Measurements from ENCODE around the gene ADGRA3. TPM values are rescaled to one million over a fixed set of nuclear protein-coding genes. Genes with fewer than 3 reads are reported as not detected.

The ADGRA3 gene
- polyA plus RNA-seq, 1 donor from 2014 or later = 40.5 TPM

DNA sequence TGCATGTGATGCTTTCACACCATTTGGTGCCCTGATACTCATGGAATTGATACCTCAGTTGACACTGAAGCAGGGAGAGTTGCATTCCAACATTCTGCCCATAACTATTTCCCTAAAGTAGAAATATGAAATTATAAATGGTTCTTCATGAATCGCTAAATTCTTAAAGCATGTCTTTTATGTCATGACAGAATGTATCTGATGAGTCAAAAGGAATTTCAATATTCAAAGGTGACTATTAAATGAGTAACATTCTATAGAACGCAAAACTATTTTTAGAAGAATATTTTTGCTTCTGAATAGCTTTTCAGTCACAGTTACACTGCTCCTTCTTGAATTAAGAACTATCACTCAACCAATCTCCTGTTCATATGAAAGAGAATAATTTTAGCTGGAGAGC is 152.8 kb downstream of the ADGRA3 start:
- Histone ChIP-seq H3K27ac (ENCODE audit: low read length) (no peak overlapping the region), H3K9me2 (ENCODE audit: insufficient read depth, low read length) (no peaks in the 10 kb centered on the region), H3K9ac (ENCODE audit: low read length) (no peak overlapping the region), H4K20me1 (ENCODE audit: insufficient read depth) (no peaks in the 10 kb centered on the region), H3K4me3 (ENCODE audit: low read length) (no peak overlapping the region), H3F3A (ENCODE audit: insufficient read depth, low read length, poor library complexity, severe bottlenecking) (no peaks in the 10 kb centered on the region), H3K79me2 (replicated peaks; ENCODE audit: insufficient read depth, low read length) (no peaks in the 10 kb centered on the region), H3K36me3 (ENCODE audit: insufficient read depth, low read length) (no peaks in the 10 kb centered on the region), H3K4me2 (ENCODE audit: low read length) (no peak overlapping the region), H3K27me3 (ENCODE audit: insufficient read depth, low read depth, low read length) (no peaks in the 10 kb centered on the region), H2AFZ (ENCODE audit: low read depth, low read length) (no peak overlapping the region), H3K9me3 (ENCODE audit: low read length) (no peaks in the 10 kb centered on the region)
- TF ChIP-seq, protein P1, sequence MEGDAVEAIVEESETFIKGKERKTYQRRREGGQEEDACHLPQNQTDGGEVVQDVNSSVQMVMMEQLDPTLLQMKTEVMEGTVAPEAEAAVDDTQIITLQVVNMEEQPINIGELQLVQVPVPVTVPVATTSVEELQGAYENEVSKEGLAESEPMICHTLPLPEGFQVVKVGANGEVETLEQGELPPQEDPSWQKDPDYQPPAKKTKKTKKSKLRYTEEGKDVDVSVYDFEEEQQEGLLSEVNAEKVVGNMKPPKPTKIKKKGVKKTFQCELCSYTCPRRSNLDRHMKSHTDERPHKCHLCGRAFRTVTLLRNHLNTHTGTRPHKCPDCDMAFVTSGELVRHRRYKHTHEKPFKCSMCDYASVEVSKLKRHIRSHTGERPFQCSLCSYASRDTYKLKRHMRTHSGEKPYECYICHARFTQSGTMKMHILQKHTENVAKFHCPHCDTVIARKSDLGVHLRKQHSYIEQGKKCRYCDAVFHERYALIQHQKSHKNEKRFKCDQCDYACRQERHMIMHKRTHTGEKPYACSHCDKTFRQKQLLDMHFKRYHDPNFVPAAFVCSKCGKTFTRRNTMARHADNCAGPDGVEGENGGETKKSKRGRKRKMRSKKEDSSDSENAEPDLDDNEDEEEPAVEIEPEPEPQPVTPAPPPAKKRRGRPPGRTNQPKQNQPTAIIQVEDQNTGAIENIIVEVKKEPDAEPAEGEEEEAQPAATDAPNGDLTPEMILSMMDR (IDR thresholded peaks at IDR 0.05; ENCODE audit: poor library complexity, severe bottlenecking) = no peak
- TF ChIP-seq, protein P2, sequence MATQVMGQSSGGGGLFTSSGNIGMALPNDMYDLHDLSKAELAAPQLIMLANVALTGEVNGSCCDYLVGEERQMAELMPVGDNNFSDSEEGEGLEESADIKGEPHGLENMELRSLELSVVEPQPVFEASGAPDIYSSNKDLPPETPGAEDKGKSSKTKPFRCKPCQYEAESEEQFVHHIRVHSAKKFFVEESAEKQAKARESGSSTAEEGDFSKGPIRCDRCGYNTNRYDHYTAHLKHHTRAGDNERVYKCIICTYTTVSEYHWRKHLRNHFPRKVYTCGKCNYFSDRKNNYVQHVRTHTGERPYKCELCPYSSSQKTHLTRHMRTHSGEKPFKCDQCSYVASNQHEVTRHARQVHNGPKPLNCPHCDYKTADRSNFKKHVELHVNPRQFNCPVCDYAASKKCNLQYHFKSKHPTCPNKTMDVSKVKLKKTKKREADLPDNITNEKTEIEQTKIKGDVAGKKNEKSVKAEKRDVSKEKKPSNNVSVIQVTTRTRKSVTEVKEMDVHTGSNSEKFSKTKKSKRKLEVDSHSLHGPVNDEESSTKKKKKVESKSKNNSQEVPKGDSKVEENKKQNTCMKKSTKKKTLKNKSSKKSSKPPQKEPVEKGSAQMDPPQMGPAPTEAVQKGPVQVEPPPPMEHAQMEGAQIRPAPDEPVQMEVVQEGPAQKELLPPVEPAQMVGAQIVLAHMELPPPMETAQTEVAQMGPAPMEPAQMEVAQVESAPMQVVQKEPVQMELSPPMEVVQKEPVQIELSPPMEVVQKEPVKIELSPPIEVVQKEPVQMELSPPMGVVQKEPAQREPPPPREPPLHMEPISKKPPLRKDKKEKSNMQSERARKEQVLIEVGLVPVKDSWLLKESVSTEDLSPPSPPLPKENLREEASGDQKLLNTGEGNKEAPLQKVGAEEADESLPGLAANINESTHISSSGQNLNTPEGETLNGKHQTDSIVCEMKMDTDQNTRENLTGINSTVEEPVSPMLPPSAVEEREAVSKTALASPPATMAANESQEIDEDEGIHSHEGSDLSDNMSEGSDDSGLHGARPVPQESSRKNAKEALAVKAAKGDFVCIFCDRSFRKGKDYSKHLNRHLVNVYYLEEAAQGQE (IDR thresholded peaks at IDR 0.05; ENCODE audit: borderline replicate concordance) = no peak
- TF ChIP-seq RAD21 (conservative IDR thresholded peaks at IDR 0.05) (no peak), EZH2 (IDR thresholded peaks at IDR 0.05; ENCODE audit: borderline replicate concordance, insufficient read depth, low read length, poor library complexity, severe bottlenecking) (no peak), POLR2AphosphoS5 (IDR thresholded peaks at IDR 0.05) (no peak), MXI1 (conservative IDR thresholded peaks at IDR 0.05; ENCODE audit: poor library complexity, severe bottlenecking) (no peak), TAF1 (IDR thresholded peaks at IDR 0.05; ENCODE audit: low read depth) (no peak), EP300 (conservative IDR thresholded peaks at IDR 0.05; ENCODE audit: poor library complexity, severe bottlenecking) (no peak), SMC3 (conservative IDR thresholded peaks at IDR 0.05; ENCODE audit: poor library complexity) (no peak)

DNA sequence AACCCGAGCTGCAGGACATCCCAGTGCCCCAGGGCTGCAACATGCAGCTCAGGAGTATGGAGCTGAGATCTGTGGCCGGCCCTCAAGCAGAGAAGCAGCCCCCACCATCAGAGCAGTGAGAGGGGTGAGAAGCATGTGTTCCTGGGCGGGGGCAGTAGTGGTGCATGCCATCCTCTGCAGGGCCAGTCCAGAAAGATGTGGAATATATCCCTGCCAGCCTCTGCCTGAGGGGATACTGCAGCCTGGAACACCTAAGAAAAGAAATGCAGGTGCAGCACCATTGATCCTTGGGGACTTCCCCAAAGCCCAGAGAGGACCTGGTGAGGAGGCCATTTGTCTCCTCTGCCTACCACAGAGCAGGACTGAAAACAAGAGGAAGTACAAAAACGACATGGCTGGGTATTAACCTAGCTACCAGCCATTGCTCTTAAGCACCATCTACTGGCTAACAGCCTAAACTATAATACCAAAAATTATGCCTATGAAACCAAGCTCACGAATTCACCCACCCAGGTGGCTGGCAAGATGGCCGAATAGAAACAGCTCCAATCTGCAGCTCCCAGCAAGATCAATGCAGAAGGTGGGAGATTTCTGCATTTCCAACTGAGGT is 158.8 kb downstream of the ADGRA3 start:
- H3K36me3 ChIP-seq (ENCODE audit: insufficient read depth, low read length) = no peaks in the 10 kb centered on the region
- H3K9ac ChIP-seq (ENCODE audit: low read length) = no peak overlapping the region
- no peaks in the 10 kb centered on the region for H4K20me1 ChIP-seq (ENCODE audit: insufficient read depth)
- no peak overlapping the region for H2AFZ ChIP-seq (ENCODE audit: low read depth, low read length)
- no peaks in the 10 kb centered on the region for H3K9me3 ChIP-seq (ENCODE audit: low read length)
- no peak overlapping the region for H3K4me2 ChIP-seq (ENCODE audit: low read length)
- TF ChIP-seq RAD21 (conservative IDR thresholded peaks at IDR 0.05) = peak; percentile 81
- TF ChIP-seq POLR2AphosphoS5 (IDR thresholded peaks at IDR 0.05) = no peak
- TF ChIP-seq EZH2 (IDR thresholded peaks at IDR 0.05; ENCODE audit: borderline replicate concordance, insufficient read depth, low read length, poor library complexity, severe bottlenecking) = no peak
- TF ChIP-seq MXI1 (conservative IDR thresholded peaks at IDR 0.05; ENCODE audit: poor library complexity, severe bottlenecking) = no peak
- no peak for TF ChIP-seq TAF1 (IDR thresholded peaks at IDR 0.05; ENCODE audit: low read depth)
- TF ChIP-seq SMC3 (conservative IDR thresholded peaks at IDR 0.05; ENCODE audit: poor library complexity) = peak; percentile 87
- TF ChIP-seq, protein P2 (IDR thresholded peaks at IDR 0.05; ENCODE audit: borderline replicate concordance) = no peak
- TF ChIP-seq, protein P1 (IDR thresholded peaks at IDR 0.05; ENCODE audit: poor library complexity, severe bottlenecking) = peak; percentile 77
- TF ChIP-seq EP300 (conservative IDR thresholded peaks at IDR 0.05; ENCODE audit: poor library complexity, severe bottlenecking) = no peak
- no peak overlapping the region for H3K4me3 ChIP-seq (ENCODE audit: low read length)
- H3K79me2 ChIP-seq (replicated peaks; ENCODE audit: insufficient read depth, low read length) = no peaks in the 10 kb centered on the region
- no peak overlapping the region for H3K27ac ChIP-seq (ENCODE audit: low read length)
- H3K9me2 ChIP-seq (ENCODE audit: insufficient read depth, low read length) = no peaks in the 10 kb centered on the region
- H3K27me3 ChIP-seq (ENCODE audit: insufficient read depth, low read depth, low read length) = no peaks in the 10 kb centered on the region
- no peaks in the 10 kb centered on the region for H3F3A ChIP-seq (ENCODE audit: insufficient read depth, low read length, poor library complexity, severe bottlenecking)
